Naive thymus-derived CD8-positive, alpha-beta T cell (primary cell): ENCODE measurements around the gene LRP10. TPM values are rescaled to one million over a fixed set of nuclear protein-coding genes. Genes with fewer than 3 reads are reported as not detected.
"Not testable (repeated sequence)": the region's sequence is repeated elsewhere in the genome, so short reads cannot be mapped to it uniquely, and the experiment has no call there.

Source experiments
- ATAC-seq, 2 donors: fragments of 150-1000 bp; cut with Tn5 transposase in 1 of 2; sonication (Bioruptor Pico), chemical (Tn5 transposase) in 1 of 2; 1 replicate in 1 of 2; 2 replicates in 1 of 2; pipeline ENCODE4 v1.10.0; 2021; ENCODE audit warnings: mild to moderate bottlenecking in 2 of 2, moderate library complexity in 2 of 2
- POLR2A ChIA-PET: fragments of 350-600 bp; sonication (Branson Sonifier 250); formaldehyde crosslinking; loops from one replicate; lab custom pipeline; 2021; ENCODE audit warnings: antibody characterized with exemption; lab: Charles Lee
- DNase-seq, 10 donors: peaks; one replicate each; pipeline versions ENCODE4 v3.0.0 to v3.0.0-alpha.2; 2020 to 2022
- H3K27ac Mint-ChIP-seq, 10 donors: one replicate each; pipeline ENCODE4 v1.8.0; 2020 to 2022; ENCODE audit warnings: mild to moderate bottlenecking in 10 of 10, mixed read lengths in 10 of 10, moderate library complexity in 4 of 10, inconsistent platforms in 1 of 10
- H3K27me3 Mint-ChIP-seq, 5 donors: one replicate each; pipeline ENCODE4 v1.8.0; 2021 to 2022; ENCODE audit warnings: mixed read lengths in 5 of 5
- H3K36me3 Mint-ChIP-seq, 3 donors: one replicate each; pipeline ENCODE4 v1.8.0; 2020 to 2022; ENCODE audit warnings: mixed read lengths in 3 of 3, mild to moderate bottlenecking in 2 of 3, inconsistent platforms in 1 of 3
- H3K4me1 Mint-ChIP-seq, 4 donors: one replicate each; pipeline ENCODE4 v1.8.0; 2021 to 2022; ENCODE audit warnings: mixed read lengths in 4 of 4
- H3K4me3 Mint-ChIP-seq, 10 donors: one replicate each; pipeline ENCODE4 v1.8.0; 2020 to 2022; ENCODE audit warnings: mild to moderate bottlenecking in 10 of 10, mixed read lengths in 10 of 10, moderate library complexity in 6 of 10, inconsistent platforms in 1 of 10
- H3K9me3 Mint-ChIP-seq, 9 donors: one replicate each; pipeline ENCODE4 v1.8.0; 2020 to 2022; ENCODE audit warnings: mixed read lengths in 9 of 9, mild to moderate bottlenecking in 3 of 9, inconsistent platforms in 1 of 9, moderate library complexity in 1 of 9
- polyA plus RNA-seq, 3 donors: library from polyadenylated mRNA; unstranded; fragments of 300-500 nt; fragmentation: Illumina TruSeq; gene quantifications; one replicate each; pipeline ENCODE4 v1.2.3, GENCODE V29; 2021
- total RNA-seq, 8 experiments: library from RNA in 2 of 8; stranded (reverse) in 2 of 8; gene quantifications; one replicate each; pipeline ENCODE4 v1.2.3 and lab custom pipeline; 2021 to 2026

LRP10 gene, protein sequence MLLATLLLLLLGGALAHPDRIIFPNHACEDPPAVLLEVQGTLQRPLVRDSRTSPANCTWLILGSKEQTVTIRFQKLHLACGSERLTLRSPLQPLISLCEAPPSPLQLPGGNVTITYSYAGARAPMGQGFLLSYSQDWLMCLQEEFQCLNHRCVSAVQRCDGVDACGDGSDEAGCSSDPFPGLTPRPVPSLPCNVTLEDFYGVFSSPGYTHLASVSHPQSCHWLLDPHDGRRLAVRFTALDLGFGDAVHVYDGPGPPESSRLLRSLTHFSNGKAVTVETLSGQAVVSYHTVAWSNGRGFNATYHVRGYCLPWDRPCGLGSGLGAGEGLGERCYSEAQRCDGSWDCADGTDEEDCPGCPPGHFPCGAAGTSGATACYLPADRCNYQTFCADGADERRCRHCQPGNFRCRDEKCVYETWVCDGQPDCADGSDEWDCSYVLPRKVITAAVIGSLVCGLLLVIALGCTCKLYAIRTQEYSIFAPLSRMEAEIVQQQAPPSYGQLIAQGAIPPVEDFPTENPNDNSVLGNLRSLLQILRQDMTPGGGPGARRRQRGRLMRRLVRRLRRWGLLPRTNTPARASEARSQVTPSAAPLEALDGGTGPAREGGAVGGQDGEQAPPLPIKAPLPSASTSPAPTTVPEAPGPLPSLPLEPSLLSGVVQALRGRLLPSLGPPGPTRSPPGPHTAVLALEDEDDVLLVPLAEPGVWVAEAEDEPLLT
- 10 to 100 TPM; 70.5 to 72.6 TPM for total RNA-seq
- polyA plus RNA-seq, result 10 to 100 TPM; 49.4 to 67.5 (median 52.2) TPM
- total RNA-seq (lab: John Stamatoyannopoulos, UW), result 42.6 to 171 (median 105) reads per million in 6 experiments

DNA sequence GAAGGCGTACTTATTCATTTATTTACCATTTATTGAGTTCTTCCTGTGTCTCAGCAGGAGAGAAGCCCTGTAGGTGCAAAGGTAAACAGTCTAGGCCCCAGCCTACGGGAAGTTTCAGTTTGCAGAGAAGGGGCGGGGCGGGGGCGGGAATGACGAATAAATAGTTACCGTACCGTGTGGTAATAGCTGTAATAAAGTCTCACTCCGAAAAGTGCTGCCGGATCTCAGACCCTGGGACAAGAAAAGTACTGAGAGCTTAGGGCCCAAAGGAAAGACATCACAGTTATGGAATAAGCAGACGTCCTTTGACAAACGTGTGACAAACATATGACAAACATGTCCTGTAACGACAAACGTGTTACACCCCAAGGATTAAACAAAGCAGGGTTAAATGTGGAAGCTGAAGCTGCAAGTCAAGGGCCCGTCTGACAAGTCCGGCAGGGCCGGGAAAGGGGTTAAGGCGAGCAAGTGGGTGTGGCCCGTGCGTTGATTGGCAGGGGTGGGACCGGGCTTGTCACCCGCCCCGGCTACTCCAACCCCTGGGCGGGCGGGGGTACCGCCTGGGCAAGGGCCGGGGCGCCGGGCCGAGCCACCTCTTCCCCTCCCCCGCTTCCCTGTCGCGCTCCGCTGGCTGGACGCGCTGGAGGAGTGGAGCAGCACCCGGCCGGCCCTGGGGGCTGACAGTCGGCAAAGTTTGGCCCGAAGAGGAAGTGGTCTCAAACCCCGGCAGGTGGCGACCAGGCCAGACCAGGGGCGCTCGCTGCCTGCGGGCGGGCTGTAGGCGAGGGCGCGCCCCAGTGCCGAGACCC is at the start of gene LRP10:
Gene LRP10 (plus strand): TSS at position 517 of the 809 bp plus-strand sequence. CDS start 564 bp downstream, outside the sequence.
- H3K27ac Mint-ChIP-seq, result peak within 1 kb of the TSS; percentile 84 to 100 (median 98)
- peak within 1 kb of the TSS; percentile 90 to 99 (median 94) for H3K4me3 Mint-ChIP-seq
- POLR2A ChIA-PET, result interaction anchor here (0.6 to 7.2 kb wide), 22 partner anchors 12 to 1617 kb away, joined by 3 to 118 read pairs (median 4); partner anchors contain the start of genes ACIN1, C14orf119, MRPL52 and OXA1L
- DNase-seq (peak; percentile 59 to 86 (median 67)), ATAC-seq (peak; percentile 76 to 79)
- H3K27me3 Mint-ChIP-seq, result no peaks in the 10 kb centered on the region
- H3K9me3 Mint-ChIP-seq, result no peaks in the 10 kb centered on the region
- peaks cover 0 to 37% (median 9%) of the 10 kb centered on the region in 3 donors for H3K36me3 Mint-ChIP-seq
- H3K4me1 Mint-ChIP-seq, result peaks cover 11 to 39% (median 32%) of the 10 kb centered on the region in 4 donors

DNA sequence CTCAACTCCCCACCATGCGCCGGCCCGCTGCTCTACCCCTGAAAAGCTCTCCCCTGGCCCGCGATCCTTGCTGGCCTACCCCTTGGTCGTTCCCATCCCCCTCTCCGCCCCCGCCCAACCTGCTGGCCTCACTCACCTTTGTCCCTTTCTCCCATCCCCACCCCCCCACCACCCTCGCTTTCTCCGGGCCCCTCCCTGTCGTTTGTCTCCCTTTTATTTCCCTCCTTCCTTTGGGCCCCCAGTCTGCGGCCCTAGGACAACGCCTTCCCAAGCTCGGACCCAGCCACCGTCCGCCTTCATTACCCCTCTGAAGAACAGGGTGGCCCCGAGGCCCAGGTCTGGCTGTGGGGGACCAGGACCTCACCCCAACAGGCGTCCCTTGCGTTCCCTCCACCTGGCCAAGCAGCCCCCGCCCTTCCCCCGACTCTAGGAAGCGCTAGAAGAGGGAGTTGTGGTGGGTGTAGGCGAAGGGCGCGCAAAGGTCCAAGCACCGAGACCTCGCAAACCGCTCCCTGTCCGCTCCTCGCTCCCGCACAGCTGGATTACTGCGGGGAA is 49.4 kb upstream of the LRP10 start:
- Mint-ChIP-seq H3K27ac (no peak overlapping the region), H3K9me3 (no peaks in the 10 kb centered on the region), H3K4me3 (peak overlapping the region in 7 of 10 donors; percentile 26 to 82 (median 60)), H3K4me1 (peaks cover 17 to 50% (median 22%) of the 10 kb centered on the region in 4 donors), H3K27me3 (peaks cover 6 to 16% (median 11%) of the 10 kb centered on the region in 5 donors), H3K36me3 (no peaks in the 10 kb centered on the region)
- ATAC-seq, result no peak
- no peak for DNase-seq
- POLR2A ChIA-PET, result interaction anchor here (0.5 to 3.5 kb wide), 8 partner anchors 16 to 250 kb away, joined by 3 to 30 read pairs (median 8); partner anchors contain the start of gene LRP10

DNA sequence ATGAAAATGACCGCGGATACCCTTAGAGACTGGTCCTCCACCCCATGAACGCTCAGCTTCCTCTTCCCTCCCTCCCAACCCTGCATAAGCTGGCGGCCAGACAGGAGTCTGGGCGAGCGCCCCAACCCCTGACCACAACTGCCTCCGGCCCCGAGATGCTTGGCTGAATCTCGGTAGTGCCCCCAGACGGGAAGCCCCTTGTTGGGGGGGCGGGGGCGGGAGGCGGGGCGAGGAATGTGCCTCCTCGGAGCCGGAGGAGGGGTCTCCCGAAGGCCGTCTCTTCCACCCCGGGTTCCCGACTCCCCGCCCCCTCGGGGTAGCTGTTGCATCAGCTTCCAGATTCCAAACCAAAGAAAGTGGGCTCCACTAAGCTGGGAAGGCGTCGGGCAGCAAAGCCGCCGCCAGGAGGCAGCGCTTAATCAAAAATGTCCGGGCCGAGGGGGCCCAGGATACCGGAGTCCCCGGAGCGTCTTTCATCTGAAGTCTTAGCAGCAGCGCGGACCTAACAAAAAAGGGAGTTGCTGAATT is 48.9 kb upstream of the LRP10 start:
- Mint-ChIP-seq H3K27ac (peak overlapping the region in 4 of 10 donors; percentile 26 to 66 (median 62)), H3K4me1 (peaks cover 17 to 48% (median 22%) of the 10 kb centered on the region in 4 donors), H3K4me3 (peak overlapping the region; percentile 36 to 82 (median 69)), H3K27me3 (peaks cover 6 to 16% (median 11%) of the 10 kb centered on the region in 5 donors), H3K9me3 (no peaks in the 10 kb centered on the region), H3K36me3 (no peaks in the 10 kb centered on the region)
- DNase-seq (peak; percentile 56 to 85 (median 67)), ATAC-seq (peak; percentile 92 to 93)
- POLR2A ChIA-PET, result interaction anchor here (0.7 to 3.5 kb wide), 9 partner anchors 15 to 252 kb away, joined by 3 to 30 read pairs (median 7); partner anchors contain the start of gene LRP10

DNA sequence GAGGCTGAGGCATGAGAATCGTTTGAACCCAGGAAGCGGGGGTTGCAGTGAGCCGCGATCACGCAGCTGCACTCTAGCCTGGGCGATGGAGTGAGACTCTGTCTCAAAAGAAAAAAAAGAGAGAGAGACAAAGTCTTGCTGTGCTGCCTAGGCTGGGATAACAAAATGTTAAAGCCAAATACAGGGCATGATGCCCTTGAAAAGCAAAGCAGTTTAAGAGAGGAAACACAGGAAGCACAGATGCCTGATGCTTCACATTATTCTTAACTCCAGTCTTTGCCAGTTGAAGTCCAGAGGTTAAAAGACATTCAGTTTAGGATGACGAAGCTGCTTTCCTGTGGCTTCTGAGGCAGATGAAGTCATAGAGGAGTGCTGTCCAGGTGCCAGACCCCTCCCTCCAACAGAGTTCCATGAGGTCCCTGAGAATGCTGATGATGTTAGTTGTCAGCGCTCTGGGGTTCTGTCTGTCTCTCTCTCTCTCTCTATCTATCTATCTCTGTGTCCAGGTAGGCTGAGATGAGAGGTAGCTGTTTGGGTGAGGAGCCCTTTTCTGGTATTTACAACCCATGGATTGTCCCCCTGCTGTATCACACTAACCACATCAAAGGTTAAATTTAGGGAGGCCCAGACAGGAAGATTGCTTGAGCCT is 46.7 kb upstream of the LRP10 start:
- Mint-ChIP-seq H3K9me3 (peaks cover 0 to 4% (median 0%) of the 10 kb centered on the region in 9 donors), H3K4me1 (peaks cover 17 to 41% (median 28%) of the 10 kb centered on the region in 4 donors), H3K36me3 (peaks cover 0 to 2% (median 0%) of the 10 kb centered on the region in 3 donors), H3K4me3 (peak overlapping the region in 4 of 10 donors; percentile 14 to 45 (median 30)), H3K27me3 (peaks cover 6 to 13% (median 11%) of the 10 kb centered on the region in 5 donors), H3K27ac (peak overlapping the region in 1 of 10 donors; percentile 3)
- POLR2A ChIA-PET, result interaction anchor here (0.6 to 3.5 kb wide), 7 partner anchors 8 to 258 kb away, joined by 3 to 30 read pairs (median 4); partner anchors contain the start of gene LRP10
- no peak for DNase-seq
- no peak for ATAC-seq

DNA sequence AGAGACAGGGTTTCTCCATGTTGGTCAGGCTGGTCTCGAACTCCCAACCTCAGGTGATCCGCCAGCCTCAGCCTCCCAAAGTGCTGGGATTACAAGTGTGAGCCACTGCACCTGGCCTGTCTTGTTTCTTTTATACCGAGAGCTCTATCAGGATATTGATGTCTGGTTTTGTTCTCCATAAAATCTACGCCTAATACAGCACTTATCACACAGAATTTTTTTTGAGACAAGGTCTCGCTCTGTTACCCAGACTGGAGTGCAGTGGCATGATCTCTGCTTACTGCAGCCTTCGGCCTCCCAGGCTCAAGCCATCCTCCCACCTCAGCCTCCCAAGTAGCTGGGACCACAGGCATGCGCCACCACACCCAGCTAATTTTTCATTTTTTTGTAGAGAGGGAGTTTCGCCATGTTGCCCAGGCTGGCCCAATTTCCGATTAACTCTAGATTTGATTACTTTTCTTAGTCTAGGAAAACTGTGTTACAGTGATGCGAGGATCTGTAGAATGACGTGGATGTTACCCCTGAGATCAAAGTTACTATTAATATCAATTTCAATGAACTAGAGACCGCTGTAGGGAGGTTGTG is 42.4 kb upstream of the LRP10 start:
- H3K4me1 Mint-ChIP-seq, result peaks cover 25 to 45% (median 36%) of the 10 kb centered on the region in 4 donors
- not testable (repeated sequence) for H3K27me3 Mint-ChIP-seq, H3K9me3 Mint-ChIP-seq, DNase-seq, ATAC-seq
- H3K36me3 Mint-ChIP-seq, result peaks cover 0 to 25% (median 2%) of the 10 kb centered on the region in 3 donors
- POLR2A ChIA-PET, result interaction anchor here (0.7 to 2.3 kb wide), 10 partner anchors 11 to 1829 kb away, joined by 3 to 8 read pairs (median 3); partner anchors contain the start of genes OXA1L and RBM23
- H3K4me3 Mint-ChIP-seq, result peak overlapping the region; percentile 88 to 95 (median 92)
- peak overlapping the region; percentile 91 to 99 (median 96) for H3K27ac Mint-ChIP-seq

DNA sequence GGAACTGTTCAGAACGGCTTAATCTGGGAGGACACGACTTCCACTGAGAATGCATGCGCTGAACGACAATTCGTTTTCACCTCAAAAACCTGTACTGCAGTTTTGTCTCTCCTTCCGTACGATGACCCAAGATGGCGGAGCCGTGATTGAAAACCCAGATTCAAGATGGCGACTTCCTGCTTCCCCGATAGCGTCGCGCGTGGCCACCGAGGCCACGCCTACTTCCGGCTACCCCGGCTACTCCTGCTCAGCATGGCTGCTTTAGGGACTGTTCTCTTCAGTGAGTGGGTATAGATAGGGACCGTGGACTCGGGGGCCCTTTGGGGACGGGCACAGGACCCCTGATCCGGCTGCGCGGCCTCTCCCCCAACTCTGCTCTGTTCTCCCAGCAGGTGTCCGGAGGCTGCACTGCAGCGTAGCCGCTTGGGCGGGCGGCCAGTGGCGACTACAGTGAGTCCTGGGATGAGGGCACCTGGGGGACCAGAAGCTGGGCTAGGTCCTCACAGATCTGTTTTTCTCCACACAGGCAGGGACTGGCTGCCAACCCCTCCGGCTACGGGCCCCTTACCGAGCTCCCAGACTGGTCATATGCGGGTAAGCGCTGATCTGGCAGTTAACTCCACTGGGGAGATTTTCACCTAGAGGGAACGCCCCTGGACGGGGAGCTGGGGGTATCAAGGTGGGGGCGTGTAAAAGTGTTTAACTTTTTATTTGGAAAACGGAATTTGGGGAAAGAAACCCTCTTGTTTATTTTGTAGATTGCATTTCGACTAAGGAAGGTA is 41.7 kb upstream of the LRP10 start, which contains the start of gene MRPL52:
Gene MRPL52 (plus strand): TSS at position 227 of the 782 bp plus-strand sequence. CDS start 26 bp downstream, at position 253.
- H3K27ac Mint-ChIP-seq, result peak within 1 kb of the TSS; percentile 91 to 99 (median 96)
- peaks cover 0 to 4% (median 0%) of the 10 kb centered on the region in 9 donors for H3K9me3 Mint-ChIP-seq
- POLR2A ChIA-PET, result interaction anchor here (0.6 to 2.3 kb wide), 15 partner anchors 9 to 837 kb away, joined by 3 to 8 read pairs (median 4); partner anchors contain the start of genes LRP10, OXA1L and RBM23
- DNase-seq (peak; percentile 82 to 96 (median 86)), ATAC-seq (peak; percentile 92 to 94)
- H3K4me3 Mint-ChIP-seq, result peak within 1 kb of the TSS; percentile 88 to 95 (median 92)
- H3K27me3 Mint-ChIP-seq, result peaks cover 0 to 3% (median 0%) of the 10 kb centered on the region in 5 donors
- peaks cover 19 to 39% (median 30%) of the 10 kb centered on the region in 4 donors for H3K4me1 Mint-ChIP-seq
- H3K36me3 Mint-ChIP-seq, result peaks cover 0 to 32% (median 3%) of the 10 kb centered on the region in 3 donors

DNA sequence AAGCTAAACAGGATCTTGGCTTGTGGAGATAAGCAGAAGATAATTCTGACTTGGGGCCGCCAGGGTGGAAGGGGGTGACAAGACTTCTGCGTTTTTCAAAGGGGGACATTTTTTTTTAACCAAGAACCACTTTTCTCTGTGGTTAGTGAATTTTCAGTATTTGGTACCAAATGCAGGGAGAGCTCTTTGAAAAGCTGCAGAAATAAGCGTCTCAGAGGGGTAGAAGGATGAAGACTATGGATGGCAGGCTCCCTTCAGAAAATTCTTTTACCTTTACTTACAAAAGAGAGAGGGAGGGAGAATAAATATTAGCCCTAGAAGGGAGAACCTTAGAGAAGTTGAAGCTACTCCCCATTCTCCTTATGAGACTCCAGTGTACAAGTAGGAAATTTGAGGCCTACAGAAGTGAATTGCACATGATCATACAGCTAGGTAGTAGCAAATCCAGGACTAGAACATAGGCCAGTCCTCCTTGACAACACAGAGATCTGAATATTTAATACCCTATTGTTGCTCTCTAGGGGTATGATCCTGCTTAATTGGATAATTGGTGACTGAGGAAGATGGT is 41.0 kb upstream of the LRP10 start:
- peak overlapping the region; percentile 91 to 99 (median 96) for H3K27ac Mint-ChIP-seq
- H3K4me1 Mint-ChIP-seq, result peaks cover 19 to 38% (median 28%) of the 10 kb centered on the region in 4 donors
- ATAC-seq (peak; percentile 24 to 26), DNase-seq (peak in 1 of 10 donors; percentile 42)
- POLR2A ChIA-PET, result interaction anchor here (0.6 to 2.3 kb wide), 11 partner anchors 8 to 838 kb away, joined by 3 to 8 read pairs (median 4); partner anchors contain the start of genes LRP10 and OXA1L
- H3K4me3 Mint-ChIP-seq, result peak overlapping the region; percentile 88 to 95 (median 92)
- peaks cover 0 to 3% (median 0%) of the 10 kb centered on the region in 5 donors for H3K27me3 Mint-ChIP-seq
- peaks cover 0 to 39% (median 3%) of the 10 kb centered on the region in 3 donors for H3K36me3 Mint-ChIP-seq
- peaks cover 0 to 4% (median 0%) of the 10 kb centered on the region in 9 donors for H3K9me3 Mint-ChIP-seq

DNA sequence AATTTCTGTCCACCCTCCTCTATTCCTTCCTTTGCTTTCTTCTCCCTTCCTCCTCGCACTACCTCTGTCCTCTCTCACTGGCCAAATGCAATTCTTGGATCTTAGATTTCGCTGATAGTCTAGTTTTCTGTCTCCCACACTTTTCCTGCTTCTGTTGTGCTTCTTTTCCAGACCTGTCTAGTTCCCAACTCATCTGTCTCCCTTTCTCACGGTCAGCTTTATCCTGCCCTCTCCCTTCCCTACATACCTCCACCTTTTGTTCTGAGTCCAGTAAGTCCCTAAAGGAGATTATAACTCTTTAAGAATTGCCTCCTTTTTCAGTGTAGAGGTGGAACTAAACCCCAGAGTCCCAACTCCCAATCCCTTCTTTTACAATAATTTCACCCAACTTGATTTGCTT is 36.0 kb upstream of the LRP10 start:
- DNase-seq, result no peak
- H3K9me3 Mint-ChIP-seq, result no peaks in the 10 kb centered on the region
- H3K36me3 Mint-ChIP-seq, result peaks cover 0 to 39% (median 1%) of the 10 kb centered on the region in 3 donors
- ATAC-seq, result no peak
- POLR2A ChIA-PET, result interaction anchor here (0.5 to 1.1 kb wide), 3 partner anchors 25 to 182 kb away, joined by 3 to 4 read pairs (median 3); no protein-coding TSS in a partner anchor
- peaks cover 21 to 58% (median 27%) of the 10 kb centered on the region in 4 donors for H3K4me1 Mint-ChIP-seq
- peak overlapping the region in 8 of 10 donors; percentile 20 to 89 (median 60) for H3K27ac Mint-ChIP-seq
- H3K4me3 Mint-ChIP-seq, result peak overlapping the region in 8 of 10 donors; percentile 8 to 93 (median 62)
- peaks cover 0 to 22% (median 4%) of the 10 kb centered on the region in 5 donors for H3K27me3 Mint-ChIP-seq
